HEK293T (cell line): ENCODE data around the gene CCDC136.

Experiments used
- CTCF ChIA-PET: fragments of 350-600 bp; formaldehyde crosslinking; extraction: SDS; loops from one replicate; lab custom pipeline; 2021; ENCODE audit warnings: antibody characterized with exemption, inconsistent platforms; lab: Yijun Ruan, JAX
- POLR2A ChIA-PET: fragments of 350-600 bp; formaldehyde crosslinking; extraction: SDS; loops from one replicate; lab custom pipeline; 2020; ENCODE audit warnings: antibody characterized with exemption, inconsistent platforms; lab: Yijun Ruan, JAX
- DNase-seq: peaks from one replicate; pipeline ENCODE4 v3.0.0; 2012; ENCODE audit warnings: mixed read lengths; ENCODE audit errors: extremely low spot score
- ARNT ChIP-seq: fragments of 450-650 bp; IDR thresholded peaks from 2 replicates; pipeline ENCODE4 v1.6.1; 2017; ENCODE audit warnings: mild to moderate bottlenecking
- BHLHE40 ChIP-seq: fragments of 450-650 bp; IDR thresholded peaks from 2 replicates; pipeline ENCODE4 v1.6.1; 2016; ENCODE audit warnings: mild to moderate bottlenecking, moderate library complexity, borderline replicate concordance
- CTBP1 ChIP-seq: fragments of 450-650 bp; IDR thresholded peaks from 2 replicates; pipeline ENCODE4 v1.6.1; 2016; ENCODE audit warnings: borderline replicate concordance
- ELF4 ChIP-seq: fragments of 450-650 bp; IDR thresholded peaks from 2 replicates; pipeline ENCODE4 v1.6.1; 2017; ENCODE audit warnings: antibody characterized with exemption
- FOXA1 ChIP-seq: fragments of 450-650 bp; IDR thresholded peaks from 2 replicates; pipeline ENCODE4 v1.6.1; 2016; ENCODE audit warnings: mild to moderate bottlenecking
- FOXK2 ChIP-seq: fragments of 450-650 bp; IDR thresholded peaks from 2 replicates; pipeline ENCODE4 v1.6.1; 2016; ENCODE audit warnings: mild to moderate bottlenecking
- FOXM1 ChIP-seq: fragments of 450-650 bp; IDR thresholded peaks from 2 replicates; pipeline ENCODE4 v1.6.1; 2017; ENCODE audit warnings: mild to moderate bottlenecking, borderline replicate concordance
- HDGF ChIP-seq: fragments of 450-650 bp; IDR thresholded peaks from 2 replicates; pipeline ENCODE4 v1.6.1; 2017; ENCODE audit warnings: antibody characterized with exemption, borderline replicate concordance
- L3MBTL2 ChIP-seq: fragments of 450-650 bp; conservative IDR thresholded peaks from 2 replicates; pipeline ENCODE4 v1.6.1; 2016; ENCODE audit warnings: mild to moderate bottlenecking
- LEF1 ChIP-seq: fragments of 450-650 bp; IDR thresholded peaks from 2 replicates; pipeline ENCODE4 v1.6.1; 2017; ENCODE audit warnings: mild to moderate bottlenecking, borderline replicate concordance
- NFRKB ChIP-seq: fragments of 450-650 bp; IDR thresholded peaks from 2 replicates; pipeline ENCODE4 v1.6.1; 2016; ENCODE audit warnings: mild to moderate bottlenecking, moderate library complexity
- PKNOX1 ChIP-seq: fragments of 450-650 bp; IDR thresholded peaks from 2 replicates; pipeline ENCODE4 v1.6.1; 2016
- SP1 ChIP-seq: fragments of 450-650 bp; IDR thresholded peaks from 2 replicates; pipeline ENCODE4 v1.6.1; 2017
- SUZ12 ChIP-seq: fragments of 450-650 bp; IDR thresholded peaks from 2 replicates; pipeline ENCODE4 v1.6.1; 2016; ENCODE audit warnings: mild to moderate bottlenecking
- TARDBP ChIP-seq: fragments of 450-650 bp; IDR thresholded peaks from 2 replicates; pipeline ENCODE4 v1.6.1; 2016
- ZNF384 ChIP-seq: fragments of 450-650 bp; IDR thresholded peaks from 2 replicates; pipeline ENCODE4 v1.6.1; 2016

Gene CCDC136

DNA sequence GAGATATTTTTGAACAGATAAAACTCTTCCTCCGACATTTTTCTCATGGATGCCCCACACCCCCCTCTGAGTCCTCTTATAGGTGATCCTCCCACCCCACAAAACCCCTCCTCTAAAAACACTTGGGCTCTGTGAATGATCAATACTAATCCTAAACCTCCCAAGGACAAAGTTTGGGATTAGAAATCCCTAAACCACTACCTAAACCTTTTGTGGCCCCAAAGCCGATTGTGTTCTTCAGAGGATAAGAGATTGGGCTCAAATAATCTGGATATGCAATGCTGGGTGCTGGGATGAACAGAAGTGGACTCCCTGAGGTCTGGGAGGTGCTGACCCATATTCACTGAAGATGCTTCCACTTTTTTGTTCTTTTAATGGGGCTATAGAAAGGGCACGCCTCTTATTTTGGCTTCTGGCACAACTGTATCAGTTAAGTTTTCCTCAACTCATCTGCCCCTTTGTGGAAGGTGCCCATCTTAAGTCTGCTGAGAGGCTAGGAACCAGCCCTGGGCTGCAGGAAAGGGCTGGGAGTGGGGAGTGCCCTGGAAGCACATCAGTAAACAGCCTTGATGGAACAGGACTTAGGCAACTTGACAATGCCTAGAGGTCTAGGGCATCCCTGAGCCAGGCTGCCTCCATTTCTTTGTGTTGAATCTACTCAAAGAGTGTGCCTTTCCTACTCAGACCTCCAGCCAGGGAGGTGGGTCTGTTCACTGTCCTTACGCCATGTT lies 15.9 kb upstream of the CCDC136 start, which contains the start of gene OPN1SW:
TSS of gene OPN1SW (minus strand) at position 51 of the 731 bp plus-strand sequence. CDS start at position 38, 13 bp downstream.
- TF ChIP-seq L3MBTL2 (no peak), FOXK2 (no peak), HDGF (no peak), LEF1 (no peak), ZNF384 (no peak), SUZ12 (no peak)
- ChIA-PET CTCF (no interaction called here), POLR2A (no interaction called here)
- no peak for DNase-seq

DNA sequence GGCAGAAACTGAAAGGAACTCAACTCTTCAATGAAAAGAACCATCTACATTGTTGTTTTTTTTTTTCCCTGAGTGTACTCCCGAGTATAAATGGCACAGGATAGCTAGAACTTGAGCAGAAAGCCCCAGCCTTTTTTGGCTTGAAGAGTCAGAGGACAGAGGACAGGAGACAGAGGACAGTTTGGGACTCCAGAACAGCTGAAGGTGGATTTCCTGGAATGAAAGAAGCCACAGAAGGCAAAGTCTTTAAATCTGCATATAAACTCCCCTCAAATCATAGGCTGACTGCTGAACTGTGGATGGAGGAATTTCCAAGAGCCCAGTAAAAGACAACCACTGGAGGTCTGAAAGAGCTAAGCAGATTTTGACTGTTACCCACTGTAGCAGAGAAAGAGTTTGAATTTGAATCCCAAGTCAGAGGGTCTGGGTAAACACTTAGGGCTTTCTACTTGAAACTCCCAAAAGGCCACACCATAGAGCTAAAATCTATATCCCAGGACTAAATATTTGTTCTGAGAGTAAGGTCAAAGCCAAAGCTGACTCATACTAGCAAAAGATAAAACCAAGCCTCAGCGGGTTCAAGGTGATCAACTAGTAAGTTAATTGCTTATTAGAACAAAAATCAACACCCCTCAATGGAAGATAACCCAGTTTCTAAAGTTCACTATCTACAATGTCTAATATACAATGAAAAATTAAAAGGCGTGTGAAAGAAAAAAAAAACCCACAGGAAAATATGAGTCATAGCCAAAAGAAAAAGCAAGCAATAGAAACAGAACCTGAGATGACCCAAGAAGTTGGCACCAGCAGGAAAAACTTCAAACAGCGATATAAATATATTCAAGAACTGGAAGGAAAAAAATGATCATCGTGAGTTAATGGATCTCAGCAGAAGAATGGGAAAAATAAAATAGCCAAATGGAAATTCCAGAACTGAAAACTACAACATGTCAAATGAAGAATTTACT lies 14.3 kb upstream of the CCDC136 start:
- ChIA-PET POLR2A (interaction anchor here (0.8 kb wide), 1 partner anchor 14 kb away, joined by 3 read pairs; no protein-coding TSS in a partner anchor), CTCF (no interaction called here)
- no peak for DNase-seq
- TF ChIP-seq ZNF384: peak; percentile 47; the same call in 1 of the 2 replicates
- TF ChIP-seq FOXA1: no peak
- no peak for TF ChIP-seq LEF1

DNA sequence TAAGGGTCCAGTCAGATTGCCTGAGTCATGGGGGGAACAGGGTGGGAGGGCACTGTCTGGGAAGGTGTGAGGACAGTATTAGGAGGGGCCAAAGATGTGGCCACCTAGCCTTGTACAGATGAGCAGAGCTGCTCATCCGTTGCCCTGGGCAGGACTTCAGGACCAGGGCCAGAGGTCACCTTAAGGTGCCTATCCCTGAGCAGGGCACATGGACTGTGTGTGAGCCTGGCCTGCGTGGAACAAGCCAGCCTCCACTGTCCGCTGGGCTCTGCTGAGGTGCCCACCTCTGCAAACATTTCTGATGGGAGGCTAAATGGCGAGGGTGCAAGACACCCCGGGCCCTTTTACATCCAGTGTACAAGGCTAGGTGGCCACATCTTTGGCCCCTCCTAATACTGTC lies 12.8 kb upstream of the CCDC136 start:
- TF ChIP-seq FOXA1 (no peak), ELF4 (no peak), L3MBTL2 (no peak), SP1 (no peak), ARNT (no peak)
- CTCF ChIA-PET: no interaction called here
- POLR2A ChIA-PET: no interaction called here
- DNase-seq: no peak

DNA sequence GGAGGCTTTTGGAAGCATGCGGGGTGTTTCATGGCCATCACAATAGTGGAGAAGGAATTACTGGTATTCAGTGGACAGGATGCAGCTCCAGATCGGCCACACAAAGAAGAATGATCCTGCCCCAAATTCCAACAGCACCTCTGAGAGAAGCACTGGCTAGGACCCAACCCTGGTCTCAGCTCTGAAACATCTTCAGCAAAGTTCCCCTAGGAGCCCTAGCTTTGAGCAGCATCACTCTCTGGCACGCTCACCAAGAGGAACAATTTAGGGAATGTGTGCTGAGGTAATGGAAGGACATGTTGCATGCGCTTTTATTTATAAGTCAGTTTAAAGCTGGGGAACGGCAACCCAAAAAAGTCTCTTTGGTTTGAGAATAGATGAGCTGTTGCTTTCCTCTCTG lies 10.6 kb upstream of the CCDC136 start:
- POLR2A ChIA-PET: interaction anchor here (0.6 kb wide), 1 partner anchor 10 kb away, joined by 3 read pairs; no protein-coding TSS in a partner anchor
- CTCF ChIA-PET: no interaction called here
- no peak for DNase-seq
- TF ChIP-seq TARDBP (no peak), BHLHE40 (no peak)

- ChIA-PET CTCF (no interaction called here), POLR2A (interaction anchor here (1.8 kb wide), 2 partner anchors 10 to 43 kb away, joined by 8 to 9 read pairs; partner anchors contain the start of genes CALU and CCDC136)
- DNase-seq: no peak
- TF ChIP-seq NFRKB (no peak), ARNT (no peak), FOXA1 (no peak), ELF4 (no peak), ZNF384 (no peak), PKNOX1 (no peak), TARDBP (no peak), SUZ12 (no peak), FOXK2 (no peak), L3MBTL2 (no peak), BHLHE40 (no peak), LEF1 (no peak), FOXM1 (no peak), SP1 (no peak), HDGF (no peak), CTBP1 (no peak)
Measured at GRCh38 chr7:128781851-128782250, 9.9 kb upstream of the CCDC136 start.

- CTCF ChIA-PET: interaction anchor here (1.2 kb wide), 1 partner anchor 100 kb away, joined by 3 read pairs; no protein-coding TSS in a partner anchor
- 0 out of 2 replicates have a peak, but pooled peaks have one; percentile 33 for TF ChIP-seq FOXM1
- TF ChIP-seq LEF1: no peak
- peak; percentile 78 for DNase-seq
- POLR2A ChIA-PET: interaction anchor here (0.9 to 2.1 kb wide), 4 partner anchors 8 to 80 kb away, joined by 3 to 9 read pairs (median 6); partner anchors contain the start of genes ATP6V1F, CALU and CCDC136
Measured at GRCh38 chr7:128783143-128783861, 8.5 kb upstream of the CCDC136 start.

- ChIA-PET POLR2A (no interaction called here), CTCF (interaction anchor here (0.6 kb wide), 1 partner anchor 282 kb away, joined by 3 read pairs; no protein-coding TSS in a partner anchor)
- DNase-seq: no peak
- TF ChIP-seq ELF4: no peak
- TF ChIP-seq FOXA1: no peak
- no peak for TF ChIP-seq SP1
- TF ChIP-seq PKNOX1: no peak
- no peak for TF ChIP-seq NFRKB
- no peak for TF ChIP-seq SUZ12
- TF ChIP-seq HDGF: no peak
- no peak for TF ChIP-seq ARNT
Measured at GRCh38 chr7:128785738-128786137, 6.0 kb upstream of the CCDC136 start.
